GM23338 (cell line): ENCODE results near the gene OLFML2B. TPM values are rescaled to one million over a fixed set of nuclear protein-coding genes. Genes with fewer than 3 reads are reported as not detected.
"Not testable (repeated sequence)": the region's sequence is repeated elsewhere in the genome, so short reads cannot be mapped to it uniquely, and the experiment has no call there.

Source experiments
- ATAC-seq: fragments of 200-7000 bp; cut with Tn5 transposase; 3 replicates; pipeline ENCODE4 v1.9.1; 2020
- DNase-seq: peaks from one replicate; pipeline ENCODE4 v3.0.0-alpha.2; 2015; ENCODE audit warnings: low spot score
- H2AFZ ChIP-seq: fragments of 200-600 bp; sonication (generic); 2 replicates; pipeline ENCODE4 v1.8.0; 2016; ENCODE audit warnings: antibody characterized with exemption, mild to moderate bottlenecking, moderate library complexity
- H3F3A ChIP-seq: fragments of 200-600 bp; sonication (generic); replicated peaks from 2 replicates; pipeline ENCODE4 v1.8.0; 2017; ENCODE audit warnings: antibody characterized with exemption, mixed run types, low read depth
- H3K27ac ChIP-seq: fragments of 200-600 bp; sonication (generic); 2 replicates; pipeline ENCODE4 v1.6.1; 2016; ENCODE audit warnings: low read depth
- H3K27me3 ChIP-seq: fragments of 200-600 bp; sonication (generic); 2 replicates; pipeline ENCODE4 v1.8.0; 2016; ENCODE audit warnings: mild to moderate bottlenecking, mixed run types, moderate library complexity; ENCODE audit not compliant: insufficient read depth
- H3K36me3 ChIP-seq: fragments of 200-600 bp; sonication (generic); 2 replicates; pipeline ENCODE4 v1.8.0; 2016; ENCODE audit warnings: mild to moderate bottlenecking; ENCODE audit not compliant: insufficient read depth
- H3K4me1 ChIP-seq: fragments of 200-600 bp; sonication (generic); 2 replicates; pipeline ENCODE4 v1.8.0; 2016; ENCODE audit warnings: mild to moderate bottlenecking, moderate library complexity; ENCODE audit not compliant: insufficient read depth
- H3K4me2 ChIP-seq: fragments of 200-600 bp; sonication (generic); 2 replicates; pipeline ENCODE4 v1.7.1; 2017; ENCODE audit warnings: mixed run types
- H3K4me3 ChIP-seq: fragments of 200-600 bp; sonication (generic); 2 replicates; pipeline ENCODE4 v1.6.1; 2016; ENCODE audit warnings: mixed run types
- H3K79me2 ChIP-seq: fragments of 200-600 bp; sonication (generic); replicated peaks from 2 replicates; pipeline ENCODE4 v1.8.0; 2017; ENCODE audit warnings: mild to moderate bottlenecking; ENCODE audit not compliant: insufficient read depth
- H3K9me2 ChIP-seq: fragments of 200-600 bp; sonication (generic); 2 replicates; pipeline ENCODE4 v1.8.0; 2017; ENCODE audit not compliant: insufficient read depth
- H4K20me1 ChIP-seq: fragments of 200-600 bp; sonication (generic); replicated peaks from 2 replicates; pipeline ENCODE4 v1.8.0; 2017; ENCODE audit warnings: mild to moderate bottlenecking; ENCODE audit not compliant: insufficient read depth
- H3K27ac Mint-ChIP-seq: 2 replicates; pipeline ENCODE4 v1.8.0; 2020; ENCODE audit warnings: inconsistent platforms, mild to moderate bottlenecking, moderate library complexity, mixed read lengths
- H3K27me3 Mint-ChIP-seq: 3 replicates; pipeline ENCODE4 v1.8.0; 2022; ENCODE audit warnings: low read depth, mild to moderate bottlenecking, moderate library complexity, mixed read lengths, inconsistent platforms; ENCODE audit not compliant: insufficient read depth, poor library complexity
- H3K36me3 Mint-ChIP-seq: 3 replicates; pipeline ENCODE4 v1.8.0; 2021; ENCODE audit warnings: low read depth, mild to moderate bottlenecking, inconsistent platforms, moderate library complexity, mixed read lengths
- H3K4me1 Mint-ChIP-seq: 3 replicates; pipeline ENCODE4 v1.8.0; 2020; ENCODE audit warnings: mild to moderate bottlenecking, inconsistent platforms, mixed read lengths
- H3K4me3 Mint-ChIP-seq: 3 replicates; pipeline ENCODE4 v1.8.0; 2021; ENCODE audit warnings: moderate library complexity, mild to moderate bottlenecking, inconsistent platforms, mixed read lengths
- H3K9me3 Mint-ChIP-seq: 3 replicates; pipeline ENCODE4 v1.8.0; 2020; ENCODE audit warnings: moderate library complexity, mild to moderate bottlenecking, inconsistent platforms, mixed read lengths
- EZH2 ChIP-seq: fragments of 200-600 bp; sonication (generic); IDR thresholded peaks from one replicate; pipeline ENCODE4 v1.8.0; 2017; ENCODE audit warnings: antibody characterized with exemption, mild to moderate bottlenecking, low read depth; ENCODE audit not compliant: unreplicated experiment
- NANOG ChIP-seq: IDR thresholded peaks from 2 replicates; pipeline ENCODE4 v1.6.1; 2016; ENCODE audit warnings: antibody characterized with exemption, borderline replicate concordance
- STAT1 ChIP-seq: IDR thresholded peaks from one replicate; pipeline ENCODE4 v1.6.1; 2016; ENCODE audit warnings: antibody characterized with exemption; ENCODE audit not compliant: unreplicated experiment
- ZNF114 ChIP-seq: fragments of 250-450 bp; sonication (Bioruptor Pico); IDR thresholded peaks from 2 replicates; pipeline ENCODE4 v1.5.0; 2020; ENCODE audit warnings: mild to moderate bottlenecking, moderate library complexity
- polyA plus RNA-seq: library from polyadenylated mRNA; unstranded; fragments of >200 nt; fragmentation: Nextera tagmentation; extraction: Ambion mirVana; gene quantifications from 2 replicates; pipeline ENCODE4 v1.2.1, GENCODE V29; 2016
- total RNA-seq: library from RNA; depleted of rRNA; stranded (reverse); fragments of >200 nt; shearing (Covaris generic); gene quantifications from 2 replicates; pipeline ENCODE4 v1.2.3, GENCODE V29; 2014
- TF ChIP-seq, protein P1 (sequence below), 2 experiments: fragments of 200-600 bp in 1 of 2; sonication (generic) in 1 of 2; conservative IDR thresholded peaks; 2 replicates each; pipeline versions ENCODE4 v1.5.1 to v1.6.1; 2016 to 2017; ENCODE audit warnings: antibody characterized with exemption in 2 of 2, low read depth in 2 of 2, mild to moderate bottlenecking in 2 of 2, moderate library complexity in 1 of 2
- TF ChIP-seq, protein P2 (sequence below): IDR thresholded peaks from 2 replicates; pipeline ENCODE4 v1.6.1; 2016; ENCODE audit warnings: antibody characterized with exemption
- TF ChIP-seq, protein P3 (sequence below): IDR thresholded peaks from one replicate; pipeline ENCODE4 v1.6.1; 2018; ENCODE audit warnings: antibody characterized with exemption; ENCODE audit not compliant: unreplicated experiment

Gene OLFML2B
- total and polyA plus RNA-seq, 2 experiments from 2014 or later, result 2.9 to 4.3 TPM

DNA sequence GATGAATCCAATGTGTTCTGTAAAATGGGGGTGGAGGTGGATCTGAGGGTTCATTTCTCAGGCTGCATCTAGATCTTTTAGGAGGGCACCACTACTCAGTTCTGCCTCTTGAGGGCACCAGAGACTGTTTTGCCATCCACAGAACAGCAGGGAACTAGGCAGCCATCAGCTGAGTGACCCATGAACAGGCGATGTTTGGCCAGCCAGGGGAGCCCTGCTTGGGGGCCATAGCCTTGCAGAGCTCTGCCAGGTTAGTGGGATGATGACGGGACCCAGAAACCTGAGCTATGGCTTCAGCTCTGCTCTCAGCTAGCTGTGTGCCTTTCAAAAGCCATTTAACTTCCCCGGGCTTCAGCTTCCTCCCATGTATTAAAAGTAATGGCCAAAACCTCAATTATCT, 32.4 kb upstream of the OLFML2B start (continued):
- TF ChIP-seq, protein P1, sequence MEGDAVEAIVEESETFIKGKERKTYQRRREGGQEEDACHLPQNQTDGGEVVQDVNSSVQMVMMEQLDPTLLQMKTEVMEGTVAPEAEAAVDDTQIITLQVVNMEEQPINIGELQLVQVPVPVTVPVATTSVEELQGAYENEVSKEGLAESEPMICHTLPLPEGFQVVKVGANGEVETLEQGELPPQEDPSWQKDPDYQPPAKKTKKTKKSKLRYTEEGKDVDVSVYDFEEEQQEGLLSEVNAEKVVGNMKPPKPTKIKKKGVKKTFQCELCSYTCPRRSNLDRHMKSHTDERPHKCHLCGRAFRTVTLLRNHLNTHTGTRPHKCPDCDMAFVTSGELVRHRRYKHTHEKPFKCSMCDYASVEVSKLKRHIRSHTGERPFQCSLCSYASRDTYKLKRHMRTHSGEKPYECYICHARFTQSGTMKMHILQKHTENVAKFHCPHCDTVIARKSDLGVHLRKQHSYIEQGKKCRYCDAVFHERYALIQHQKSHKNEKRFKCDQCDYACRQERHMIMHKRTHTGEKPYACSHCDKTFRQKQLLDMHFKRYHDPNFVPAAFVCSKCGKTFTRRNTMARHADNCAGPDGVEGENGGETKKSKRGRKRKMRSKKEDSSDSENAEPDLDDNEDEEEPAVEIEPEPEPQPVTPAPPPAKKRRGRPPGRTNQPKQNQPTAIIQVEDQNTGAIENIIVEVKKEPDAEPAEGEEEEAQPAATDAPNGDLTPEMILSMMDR (conservative IDR thresholded peaks at IDR 0.05; ENCODE audit: low read depth in 2 of 2), result peak; percentile 95 to 100
- TF ChIP-seq ZNF114 (CRISPR knock-in tag) (no peak), STAT1 (no peak)
- TF ChIP-seq, protein P2, sequence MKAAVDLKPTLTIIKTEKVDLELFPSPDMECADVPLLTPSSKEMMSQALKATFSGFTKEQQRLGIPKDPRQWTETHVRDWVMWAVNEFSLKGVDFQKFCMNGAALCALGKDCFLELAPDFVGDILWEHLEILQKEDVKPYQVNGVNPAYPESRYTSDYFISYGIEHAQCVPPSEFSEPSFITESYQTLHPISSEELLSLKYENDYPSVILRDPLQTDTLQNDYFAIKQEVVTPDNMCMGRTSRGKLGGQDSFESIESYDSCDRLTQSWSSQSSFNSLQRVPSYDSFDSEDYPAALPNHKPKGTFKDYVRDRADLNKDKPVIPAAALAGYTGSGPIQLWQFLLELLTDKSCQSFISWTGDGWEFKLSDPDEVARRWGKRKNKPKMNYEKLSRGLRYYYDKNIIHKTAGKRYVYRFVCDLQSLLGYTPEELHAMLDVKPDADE, result no peak

DNA sequence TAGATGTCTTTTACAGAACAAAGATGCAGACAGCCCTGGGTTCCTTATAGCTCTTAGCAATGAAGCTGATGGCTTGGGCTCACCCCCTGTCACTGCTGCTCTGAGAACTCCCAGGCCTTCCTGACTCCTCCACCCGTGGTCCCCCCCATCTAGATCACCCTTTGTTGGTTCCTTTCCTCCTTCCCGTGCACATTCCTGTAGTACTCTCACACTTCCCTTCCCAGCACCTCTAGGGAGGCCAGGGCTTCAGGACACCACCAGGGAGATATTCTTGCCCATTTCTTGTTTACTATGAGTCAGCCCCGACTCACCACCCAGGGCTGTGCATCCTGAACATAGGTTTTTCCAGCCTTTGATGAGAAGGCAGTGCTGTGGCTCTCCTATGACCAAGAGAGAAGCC, 31.4 kb upstream of the OLFML2B start:
- no peak overlapping the region for H2AFZ ChIP-seq
- H3K36me3 ChIP-seq, result no peaks in the 10 kb centered on the region
- Mint-ChIP-seq H3K36me3 (no peaks in the 10 kb centered on the region), H3K27ac (no peak overlapping the region), H3K9me3 (no peaks in the 10 kb centered on the region), H3K27me3 (peaks cover 3% of the 10 kb centered on the region), H3K4me1 (peaks cover 6% of the 10 kb centered on the region; the same call in 2 of the 3 replicates), H3K4me3 (no peak overlapping the region)
- H3K4me1 ChIP-seq, result no peaks in the 10 kb centered on the region
- no peak overlapping the region for H3K4me2 ChIP-seq
- no peak overlapping the region for H3K27ac ChIP-seq
- no peaks in the 10 kb centered on the region for H4K20me1 ChIP-seq
- H3K4me3 ChIP-seq, result no peak overlapping the region
- no peaks in the 10 kb centered on the region for H3K9me2 ChIP-seq
- no peaks in the 10 kb centered on the region for H3K79me2 ChIP-seq
- no peaks in the 10 kb centered on the region for H3F3A ChIP-seq
- ATAC-seq (no peak), DNase-seq (no peak)
- no peaks in the 10 kb centered on the region for H3K27me3 ChIP-seq
- no peak for TF ChIP-seq NANOG
- TF ChIP-seq, protein P2, result no peak
- TF ChIP-seq, protein P3, sequence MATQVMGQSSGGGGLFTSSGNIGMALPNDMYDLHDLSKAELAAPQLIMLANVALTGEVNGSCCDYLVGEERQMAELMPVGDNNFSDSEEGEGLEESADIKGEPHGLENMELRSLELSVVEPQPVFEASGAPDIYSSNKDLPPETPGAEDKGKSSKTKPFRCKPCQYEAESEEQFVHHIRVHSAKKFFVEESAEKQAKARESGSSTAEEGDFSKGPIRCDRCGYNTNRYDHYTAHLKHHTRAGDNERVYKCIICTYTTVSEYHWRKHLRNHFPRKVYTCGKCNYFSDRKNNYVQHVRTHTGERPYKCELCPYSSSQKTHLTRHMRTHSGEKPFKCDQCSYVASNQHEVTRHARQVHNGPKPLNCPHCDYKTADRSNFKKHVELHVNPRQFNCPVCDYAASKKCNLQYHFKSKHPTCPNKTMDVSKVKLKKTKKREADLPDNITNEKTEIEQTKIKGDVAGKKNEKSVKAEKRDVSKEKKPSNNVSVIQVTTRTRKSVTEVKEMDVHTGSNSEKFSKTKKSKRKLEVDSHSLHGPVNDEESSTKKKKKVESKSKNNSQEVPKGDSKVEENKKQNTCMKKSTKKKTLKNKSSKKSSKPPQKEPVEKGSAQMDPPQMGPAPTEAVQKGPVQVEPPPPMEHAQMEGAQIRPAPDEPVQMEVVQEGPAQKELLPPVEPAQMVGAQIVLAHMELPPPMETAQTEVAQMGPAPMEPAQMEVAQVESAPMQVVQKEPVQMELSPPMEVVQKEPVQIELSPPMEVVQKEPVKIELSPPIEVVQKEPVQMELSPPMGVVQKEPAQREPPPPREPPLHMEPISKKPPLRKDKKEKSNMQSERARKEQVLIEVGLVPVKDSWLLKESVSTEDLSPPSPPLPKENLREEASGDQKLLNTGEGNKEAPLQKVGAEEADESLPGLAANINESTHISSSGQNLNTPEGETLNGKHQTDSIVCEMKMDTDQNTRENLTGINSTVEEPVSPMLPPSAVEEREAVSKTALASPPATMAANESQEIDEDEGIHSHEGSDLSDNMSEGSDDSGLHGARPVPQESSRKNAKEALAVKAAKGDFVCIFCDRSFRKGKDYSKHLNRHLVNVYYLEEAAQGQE, result no peak
- no peak for TF ChIP-seq EZH2

DNA sequence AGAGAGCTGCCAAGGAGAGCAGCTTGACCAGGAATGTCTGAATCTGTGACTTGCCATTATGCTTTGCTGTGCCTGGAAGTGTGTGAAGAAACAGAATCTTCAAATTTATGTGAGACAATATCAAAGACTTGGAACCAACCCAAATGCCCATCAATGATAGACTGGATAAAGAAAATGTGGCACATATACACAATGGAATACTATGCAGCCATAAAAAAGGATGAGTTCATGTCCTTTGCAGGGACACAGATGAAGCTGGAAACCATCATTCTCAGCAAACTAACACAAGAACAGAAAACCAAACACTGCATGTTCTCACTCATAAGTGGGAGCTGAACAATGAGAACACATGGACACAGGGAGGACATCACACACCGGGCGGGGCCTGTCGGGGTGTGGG, 30.3 kb upstream of the OLFML2B start:
- H4K20me1 ChIP-seq, H3K4me3 Mint-ChIP-seq, H3K36me3 Mint-ChIP-seq, H3K9me2 ChIP-seq, H2AFZ ChIP-seq, H3K4me1 ChIP-seq, H3K9me3 Mint-ChIP-seq, H3K4me2 ChIP-seq, ATAC-seq, DNase-seq, H3K27me3 ChIP-seq, H3F3A ChIP-seq, H3K27me3 Mint-ChIP-seq, H3K36me3 ChIP-seq, H3K4me3 ChIP-seq, H3K27ac ChIP-seq, H3K79me2 ChIP-seq, H3K4me1 Mint-ChIP-seq, H3K27ac Mint-ChIP-seq: not testable (repeated sequence)
